Measurements from ENCODE around the gene IDH2. TPM values are rescaled to one million over a fixed set of nuclear protein-coding genes. Genes with fewer than 3 reads are reported as not detected.

The IDH2 gene
- total and polyA plus RNA-seq, 10 of the 15 experiments (the other 5 are each of a cell fraction or from before 2014, with no cell fraction given), result 2.3 to 358 (median 242) TPM

DNA sequence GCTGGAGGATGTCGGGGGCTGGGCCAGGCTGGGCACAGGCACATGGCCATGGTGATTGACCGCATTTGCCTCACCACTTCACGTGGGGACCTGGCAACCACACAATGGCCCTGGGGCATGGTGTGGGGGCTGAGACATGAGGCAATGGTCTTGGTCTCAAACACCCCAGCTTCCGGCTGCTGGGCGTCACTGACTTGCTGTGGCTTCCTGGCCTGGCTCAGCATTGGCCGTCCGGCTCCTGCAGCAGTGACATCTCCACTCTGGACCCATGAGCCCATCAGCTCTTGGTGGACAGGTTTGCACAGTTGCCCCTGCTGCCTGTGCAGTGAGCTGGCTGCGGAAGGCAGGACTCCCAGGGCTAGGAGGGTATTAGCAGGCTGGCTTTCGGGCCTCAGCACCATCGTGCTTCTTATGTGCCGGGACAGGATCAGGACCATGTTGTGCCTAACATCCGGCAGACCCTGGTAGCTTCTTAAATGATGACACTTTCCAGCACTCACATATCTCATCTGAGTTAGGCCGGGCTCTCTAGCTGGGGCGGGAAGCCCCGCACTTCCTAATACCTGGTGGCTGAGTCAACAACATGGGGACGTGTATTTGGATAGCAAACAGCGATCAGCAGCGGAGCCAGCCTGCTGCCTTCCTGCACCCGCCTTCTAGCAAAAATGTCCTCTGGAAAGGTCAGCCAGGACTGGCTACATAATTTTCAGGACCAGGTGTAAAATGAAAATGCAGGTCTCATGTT is 67.0 kb downstream of the IDH2 start:
- TF ChIP-seq ZNF687 (IDR thresholded peaks at IDR 0.05) (0 out of 2 replicates have a peak, but pooled peaks have one; percentile 33), BRCA1 (IDR thresholded peaks at IDR 0.05; ENCODE audit: low read depth, low read length) (no peak)
- TF ChIP-seq, protein P1, sequence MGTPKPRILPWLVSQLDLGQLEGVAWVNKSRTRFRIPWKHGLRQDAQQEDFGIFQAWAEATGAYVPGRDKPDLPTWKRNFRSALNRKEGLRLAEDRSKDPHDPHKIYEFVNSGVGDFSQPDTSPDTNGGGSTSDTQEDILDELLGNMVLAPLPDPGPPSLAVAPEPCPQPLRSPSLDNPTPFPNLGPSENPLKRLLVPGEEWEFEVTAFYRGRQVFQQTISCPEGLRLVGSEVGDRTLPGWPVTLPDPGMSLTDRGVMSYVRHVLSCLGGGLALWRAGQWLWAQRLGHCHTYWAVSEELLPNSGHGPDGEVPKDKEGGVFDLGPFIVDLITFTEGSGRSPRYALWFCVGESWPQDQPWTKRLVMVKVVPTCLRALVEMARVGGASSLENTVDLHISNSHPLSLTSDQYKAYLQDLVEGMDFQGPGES (IDR thresholded peaks at IDR 0.05), result no peak
- TF ChIP-seq, protein P2, sequence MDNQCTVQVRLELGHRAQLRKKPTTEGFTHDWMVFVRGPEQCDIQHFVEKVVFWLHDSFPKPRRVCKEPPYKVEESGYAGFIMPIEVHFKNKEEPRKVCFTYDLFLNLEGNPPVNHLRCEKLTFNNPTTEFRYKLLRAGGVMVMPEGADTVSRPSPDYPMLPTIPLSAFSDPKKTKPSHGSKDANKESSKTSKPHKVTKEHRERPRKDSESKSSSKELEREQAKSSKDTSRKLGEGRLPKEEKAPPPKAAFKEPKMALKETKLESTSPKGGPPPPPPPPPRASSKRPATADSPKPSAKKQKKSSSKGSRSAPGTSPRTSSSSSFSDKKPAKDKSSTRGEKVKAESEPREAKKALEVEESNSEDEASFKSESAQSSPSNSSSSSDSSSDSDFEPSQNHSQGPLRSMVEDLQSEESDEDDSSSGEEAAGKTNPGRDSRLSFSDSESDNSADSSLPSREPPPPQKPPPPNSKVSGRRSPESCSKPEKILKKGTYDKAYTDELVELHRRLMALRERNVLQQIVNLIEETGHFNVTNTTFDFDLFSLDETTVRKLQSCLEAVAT (IDR thresholded peaks at IDR 0.05), result peak; percentile 65; the same call in 1 of the 2 replicates
- Histone ChIP-seq H3K27me3 (replicated peaks in 1 of 2; ENCODE audit: control insufficient read depth in 2 of 2, insufficient read depth in 2 of 2, low read length in 1 of 2) (no peaks in the 10 kb centered on the region), H4K20me1 (ENCODE audit: control insufficient read depth, insufficient read depth) (no peaks in the 10 kb centered on the region), H3K36me3 (ENCODE audit: control insufficient read depth in 2 of 2, insufficient read depth in 2 of 2, low read length in 1 of 2) (peaks cover 1 to 4% of the 10 kb centered on the region in 2 experiments), H3K4me1 (ENCODE audit: control insufficient read depth, insufficient read depth, low read length) (peaks cover 71% of the 10 kb centered on the region), H3K79me2 (ENCODE audit: control insufficient read depth, insufficient read depth, low read length) (peaks cover 74% of the 10 kb centered on the region), H3K27ac (ENCODE audit: control insufficient read depth, insufficient read depth) (peak overlapping the region; percentile 55; the same call in 1 of the 2 replicates), H2AFZ (ENCODE audit: control insufficient read depth, low read depth, low read length) (no peak overlapping the region), H3K4me2 (ENCODE audit: control insufficient read depth, insufficient read depth) (no peak overlapping the region), H3K4me3 (no peak overlapping the region), H3K9ac (ENCODE audit: control insufficient read depth, insufficient read depth, low read length) (no peak overlapping the region), H3K9me3 (replicated peaks; ENCODE audit: control insufficient read depth, insufficient read depth, low read length) (no peaks in the 10 kb centered on the region; the same call in 2 of the 3 replicates)
- RAD21 ChIA-PET (ENCODE audit: unreplicated experiment), result interaction anchor here (1.1 to 2.0 kb wide), 4 partner anchors 11 to 32 kb away, joined by 3 to 6 read pairs (median 4); no protein-coding TSS in a partner anchor
- in situ Hi-C loops (cut with MboI), result no loop called here
- POLR2A ChIA-PET, result interaction anchor here (1.1 to 7.5 kb wide), 3 partner anchors 24 to 137 kb away, joined by 3 to 56 read pairs (median 4); no protein-coding TSS in a partner anchor
- WGBS (ENCODE audit: insufficient coverage, insufficient replicate concordance, low lambda C conversion rate, missing lambda C conversion rate), result 89% methylated on average over 19 of the region's 19 CpGs
- no peak for FAIRE-seq
- no peak for ATAC-seq
- intact Hi-C loops (cut with micrococcal nuclease; ENCODE audit: unreplicated experiment), result loop anchor here (5.0 kb wide), 1 partner anchor 62 kb away; no protein-coding TSS in a partner anchor
- no peak for DNase-seq (ENCODE audit: low read depth, low spot score)
- SMC1A ChIA-PET (ENCODE audit: uncharacterized antibody, unreplicated experiment), result interaction anchor here (1.0 to 12.0 kb wide), 3 partner anchors 12 to 25 kb away, joined by 3 to 224 read pairs (median 3); partner anchors contain the start of gene ZNF710
- CTCF ChIA-PET, result no interaction called here
- no TSS peak for BruUV-seq (replicated peaks)

Measured in GM12878 (cell line).